Right ventricle myocardium superior (tissue), 1 donor: Measurements from ENCODE around the gene DNAH9. TPM values are rescaled to one million over a fixed set of nuclear protein-coding genes. Genes with fewer than 3 reads are reported as not detected.

Experiments used
- ATAC-seq: fragments of 200-7000 bp; cut with Tn5 transposase; one replicate; pipeline ENCODE4 v1.9.1; 2020; ENCODE audit warnings: mild to moderate bottlenecking; ENCODE audit not compliant: poor library complexity
- DNase-seq: peaks from one replicate; pipeline ENCODE4 v3.0.0-alpha.2; 2020
- intact Hi-C: fragments of 100-400 bp; cut with DNase I; formaldehyde crosslinking; loops from one replicate; pipeline ENCODE4 v1.11.2; 2022
- total RNA-seq: library from RNA; stranded (reverse); fragmentation: NEBNext Ultra II Directional; extraction: Animal tissue kit (Norgen Biotek cat#: 25700); gene quantifications from one replicate; pipeline ENCODE4 v1.2.1, GENCODE V29; 2021
- donor health status: DM: no; HTN: yes; CAD: no; lungs with severe emphysema.

Gene DNAH9
- total RNA-seq, 1 donor from 2014 or later: not detected

GRCh38 chr17:11641521-11642275 is 43.4 kb downstream of the DNAH9 start:
- ATAC-seq: no peak
- intact Hi-C loops: loop anchor here (10.0 kb wide), 2 partner anchors 293 to 767 kb away; no protein-coding TSS in a partner anchor
- no peak for DNase-seq

- ATAC-seq: peak; percentile 61
- intact Hi-C loops: loop anchor here (10.0 kb wide), 2 partner anchors 292 to 768 kb away; no protein-coding TSS in a partner anchor
- no peak for DNase-seq
Measured at GRCh38 chr17:11642655-11643054, 44.4 kb downstream of the DNAH9 start.

- ATAC-seq (no peak), DNase-seq (no peak)
- intact Hi-C loops: loop anchor here (10.0 kb wide), 2 partner anchors 291 to 769 kb away; no protein-coding TSS in a partner anchor
Measured at GRCh38 chr17:11643851-11644250, 45.6 kb downstream of the DNAH9 start.

- peak; percentile 76 for ATAC-seq
- no peak for DNase-seq
- intact Hi-C loops: loop anchor here (10.0 kb wide), 2 partner anchors 290 to 770 kb away; no protein-coding TSS in a partner anchor
Measured at GRCh38 chr17:11644265-11645212, 46.3 kb downstream of the DNAH9 start.

GRCh38 chr17:11645426-11645825 is 47.2 kb downstream of the DNAH9 start:
- ATAC-seq: no peak
- intact Hi-C loops: loop anchor here (10.0 kb wide), 2 partner anchors 289 to 771 kb away; no protein-coding TSS in a partner anchor
- DNase-seq: no peak

- no peak for ATAC-seq
Measured at GRCh38 chr17:11651089-11651488, 52.8 kb downstream of the DNAH9 start.

GRCh38 chr17:11668618-11669017 is 70.3 kb downstream of the DNAH9 start:
- no peak for ATAC-seq
- DNase-seq: no peak
- intact Hi-C loops: no loop called here

More at GRCh38 chr17:11651089-11651488, 52.8 kb downstream of the DNAH9 start:
- intact Hi-C loops: no loop called here
- DNase-seq: no peak

GRCh38 chr17:11671126-11671525 is 72.9 kb downstream of the DNAH9 start:
- no peak for ATAC-seq
- no peak for DNase-seq
- intact Hi-C loops: no loop called here

- ATAC-seq: no peak
Measured at GRCh38 chr17:11682646-11683045, 84.4 kb downstream of the DNAH9 start.

GRCh38 chr17:11690681-11691080 is 92.4 kb downstream of the DNAH9 start:
- DNase-seq (no peak), ATAC-seq (no peak)
- intact Hi-C loops: no loop called here

More at GRCh38 chr17:11682646-11683045, 84.4 kb downstream of the DNAH9 start:
- intact Hi-C loops: no loop called here
- DNase-seq: no peak

GRCh38 chr17:11692688-11693087 is 94.4 kb downstream of the DNAH9 start:
- intact Hi-C loops: no loop called here
- ATAC-seq (no peak), DNase-seq (no peak)

- DNase-seq (no peak), ATAC-seq (no peak)
- intact Hi-C loops: no loop called here
Measured at GRCh38 chr17:11693284-11693683, 95.0 kb downstream of the DNAH9 start.

GRCh38 chr17:11700668-11701067 is 102.4 kb downstream of the DNAH9 start:
- intact Hi-C loops: no loop called here
- ATAC-seq: no peak

GRCh38 chr17:11701911-11702310 is 103.6 kb downstream of the DNAH9 start:
- intact Hi-C loops: no loop called here
- no peak for DNase-seq

More at GRCh38 chr17:11700668-11701067, 102.4 kb downstream of the DNAH9 start:
- DNase-seq: no peak

GRCh38 chr17:11704041-11704440 is 105.8 kb downstream of the DNAH9 start:
- ATAC-seq (no peak), DNase-seq (no peak)
- intact Hi-C loops: no loop called here

More at GRCh38 chr17:11701911-11702310, 103.6 kb downstream of the DNAH9 start:
- ATAC-seq: no peak

GRCh38 chr17:11705111-11705510 is 106.8 kb downstream of the DNAH9 start:
- peak; percentile 46 for ATAC-seq
- intact Hi-C loops: no loop called here
- DNase-seq: no peak

GRCh38 chr17:11707586-11707985 is 109.3 kb downstream of the DNAH9 start:
- intact Hi-C loops: no loop called here
- ATAC-seq (no peak), DNase-seq (no peak)

GRCh38 chr17:11712456-11712855 is 114.2 kb downstream of the DNAH9 start:
- DNase-seq: no peak
- intact Hi-C loops: no loop called here
- ATAC-seq: no peak

- DNase-seq: no peak
- intact Hi-C loops: no loop called here
- ATAC-seq: no peak
Measured at GRCh38 chr17:11719203-11719602, 120.9 kb downstream of the DNAH9 start.
